GM12874 (cell line): ENCODE measurements around the gene CASP6.

Experiments used
- CTCF ChIP-seq: IDR thresholded peaks from 2 replicates; pipeline ENCODE4 v1.5.1; 2011; ENCODE audit warnings: low read depth, mild to moderate bottlenecking, control low read depth, low read length, moderate library complexity; ENCODE audit not compliant: insufficient read depth

Gene CASP6

GRCh38 chr4:109662116-109662515 is 41.1 kb downstream of the CASP6 start:
- TF ChIP-seq CTCF, result no peak

GRCh38 chr4:109658871-109659410 is 44.3 kb downstream of the CASP6 start:
- no peak for TF ChIP-seq CTCF

GRCh38 chr4:109657854-109658418 is 45.3 kb downstream of the CASP6 start:
- TF ChIP-seq CTCF, result no peak

- TF ChIP-seq CTCF, result no peak
Observed at GRCh38 chr4:109655396-109655795, 47.8 kb downstream of the CASP6 start.

- TF ChIP-seq CTCF, result no peak
Observed at GRCh38 chr4:109649872-109650271, 53.4 kb downstream of the CASP6 start.

GRCh38 chr4:109648997-109649575 is 54.2 kb downstream of the CASP6 start:
- no peak for TF ChIP-seq CTCF

GRCh38 chr4:109648266-109648996 is 54.8 kb downstream of the CASP6 start:
- no peak for TF ChIP-seq CTCF
